Ovary (tissue), 3 donors: ENCODE measurements around the gene NFE2L1.

ENCODE experiments used
- CTCF ChIP-seq, 3 donors: fragments of 450-650 bp in 2 of 3; fragments of 200-600 bp in 1 of 3; IDR thresholded peaks; one replicate each; pipeline versions ENCODE4 v1.5.1 to v1.8.0; 2016 to 2022; ENCODE audit warnings: antibody characterized with exemption in 3 of 3, mild to moderate bottlenecking in 1 of 3
- POLR2A ChIP-seq: fragments of 450-650 bp; IDR thresholded peaks from one replicate; pipeline ENCODE4 v1.6.1; 2017; ENCODE audit warnings: antibody characterized with exemption, mild to moderate bottlenecking, moderate library complexity
- donor health status: DM: no; HTN: no; CAD: no.

- no peak for TF ChIP-seq CTCF (IDR thresholded peaks at IDR 0.05)
- no peak for TF ChIP-seq POLR2A
Observed at GRCh38 chr17:48067245-48067644, 19.1 kb downstream of the NFE2L1 start.
